Activated CD8-positive, alpha-beta memory T cell treated with anti-CD3 and anti-CD28 coated beads, Interleukin-2, amount 50 U/mL, for 4 hours (primary cell): ENCODE measurements around the gene ABHD12.

Experiments used
- DNase-seq: peaks from one replicate; pipeline ENCODE4 v3.0.0-alpha.2; 2020

Gene ABHD12

DNA sequence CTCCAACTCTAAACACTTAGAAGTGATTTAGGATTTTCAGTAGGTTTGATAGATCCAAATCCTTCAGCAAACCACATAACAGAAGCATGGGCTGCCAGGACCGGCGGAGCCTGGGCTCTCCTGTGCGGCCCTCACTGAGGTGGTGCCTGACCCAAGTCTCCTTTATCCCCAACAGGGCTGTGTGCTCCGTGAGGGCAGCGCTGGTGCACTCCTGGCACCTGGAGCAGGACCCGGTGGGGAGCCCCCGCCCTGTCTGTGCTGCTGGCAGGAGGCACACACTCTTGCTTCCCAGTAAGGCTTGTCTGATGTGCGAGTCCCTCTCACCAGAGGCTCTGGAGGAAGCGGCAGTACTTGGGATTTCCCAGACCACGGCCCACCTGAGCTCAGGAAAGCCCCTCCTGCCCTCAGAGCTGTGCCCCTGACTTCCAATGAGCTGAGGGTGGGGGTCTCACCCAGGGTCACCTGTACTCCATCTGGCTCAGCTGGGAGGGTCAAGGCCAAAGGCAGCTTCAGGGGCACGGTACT, 86.5 kb downstream of the ABHD12 start:
- no peak for DNase-seq

DNA sequence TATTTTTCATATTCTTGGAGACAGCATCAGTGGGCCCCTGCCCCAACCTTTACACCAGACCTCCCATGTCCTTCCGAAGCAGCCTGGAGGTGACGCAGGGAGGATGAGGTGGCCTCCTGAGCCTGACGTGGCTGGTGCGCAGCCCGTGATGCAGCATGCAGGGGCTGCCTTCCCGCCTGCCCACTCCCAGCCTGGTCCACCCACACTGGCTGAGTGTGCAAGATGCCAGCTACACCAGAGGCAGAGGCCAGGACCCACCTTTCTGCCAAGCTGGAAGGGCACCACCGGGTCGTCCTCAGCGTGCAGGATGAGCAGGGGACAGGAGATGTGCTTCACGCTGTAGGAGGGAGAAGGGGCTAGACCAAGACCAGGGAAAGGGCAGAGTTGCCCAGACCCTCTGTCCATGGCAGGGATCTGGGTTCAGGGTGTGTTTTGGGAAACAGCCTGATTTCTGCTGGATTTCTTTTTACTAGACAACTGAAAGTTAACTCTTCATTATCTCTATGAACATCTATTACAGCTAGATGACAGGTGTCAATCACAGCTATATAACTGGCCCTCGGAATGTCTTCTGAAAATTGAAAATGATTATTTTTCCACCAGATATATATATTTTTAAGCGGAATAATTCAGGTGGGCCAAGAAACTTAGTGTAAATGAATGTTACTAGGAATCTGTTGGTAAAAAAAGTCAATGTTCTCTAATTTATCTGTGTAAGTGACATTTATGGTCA, 87.2 kb downstream of the ABHD12 start:
- no peak for DNase-seq

DNA sequence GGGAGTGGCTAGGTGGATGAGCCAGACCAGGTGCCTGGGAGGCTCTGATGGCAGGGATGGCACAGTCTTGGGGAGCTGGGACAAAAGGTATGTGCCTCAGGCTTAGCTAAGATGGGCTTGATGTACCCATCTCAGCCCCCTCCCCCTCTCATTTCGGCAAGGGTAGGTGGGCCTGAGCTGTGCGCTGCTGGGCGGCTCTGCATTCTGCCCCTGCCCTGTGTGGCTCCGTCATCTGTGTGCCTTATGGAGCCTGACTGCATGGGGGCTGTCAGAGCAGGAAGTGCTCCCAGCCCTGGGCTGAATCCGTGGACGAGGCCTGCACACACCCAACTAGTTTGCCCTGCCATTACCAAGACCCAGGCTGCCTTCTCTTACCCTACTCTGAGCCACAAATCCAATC, 88.0 kb downstream of the ABHD12 start:
- DNase-seq, result no peak

GRCh38 chr20:25301357-25301920, 89.2 kb downstream of the ABHD12 start:
- DNase-seq, result no peak

DNA sequence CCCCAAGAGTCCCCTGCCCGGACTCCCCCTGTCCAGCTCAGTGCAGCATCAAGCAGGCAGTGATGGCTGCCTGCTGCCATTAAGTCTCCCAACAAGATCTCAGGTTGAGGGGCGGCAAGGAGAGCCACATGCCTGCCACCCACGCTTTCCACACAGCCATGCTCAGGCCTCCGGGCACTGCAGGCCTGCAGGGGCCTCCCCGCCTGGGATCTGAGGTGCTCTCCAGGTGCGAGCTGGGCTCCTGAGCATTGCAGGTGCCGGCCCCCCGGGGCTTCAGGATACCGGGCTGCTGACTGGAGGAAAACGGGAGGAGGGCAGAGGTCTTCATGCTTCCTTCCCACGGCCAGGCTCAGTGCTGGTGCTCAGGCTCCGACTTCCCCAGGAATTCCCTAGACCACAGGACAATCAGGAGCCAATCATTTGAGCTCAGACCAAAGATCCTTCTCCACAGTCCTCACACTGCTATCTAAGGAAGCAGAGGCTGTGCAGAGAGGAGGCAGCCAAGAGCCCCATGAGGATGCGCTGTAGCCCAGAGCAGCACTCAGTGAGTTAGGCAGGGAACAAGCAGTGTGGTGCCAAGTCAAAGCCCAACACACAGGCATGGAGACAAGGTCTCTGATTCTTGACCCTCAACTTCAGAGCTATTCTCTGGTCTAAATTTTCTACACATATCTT, 90.0 kb downstream of the ABHD12 start:
- no peak for DNase-seq

GRCh38 chr20:25299806-25300205, 90.8 kb downstream of the ABHD12 start:
- DNase-seq, result no peak

GRCh38 chr20:25297141-25297905, 93.3 kb downstream of the ABHD12 start:
- DNase-seq, result no peak

DNA sequence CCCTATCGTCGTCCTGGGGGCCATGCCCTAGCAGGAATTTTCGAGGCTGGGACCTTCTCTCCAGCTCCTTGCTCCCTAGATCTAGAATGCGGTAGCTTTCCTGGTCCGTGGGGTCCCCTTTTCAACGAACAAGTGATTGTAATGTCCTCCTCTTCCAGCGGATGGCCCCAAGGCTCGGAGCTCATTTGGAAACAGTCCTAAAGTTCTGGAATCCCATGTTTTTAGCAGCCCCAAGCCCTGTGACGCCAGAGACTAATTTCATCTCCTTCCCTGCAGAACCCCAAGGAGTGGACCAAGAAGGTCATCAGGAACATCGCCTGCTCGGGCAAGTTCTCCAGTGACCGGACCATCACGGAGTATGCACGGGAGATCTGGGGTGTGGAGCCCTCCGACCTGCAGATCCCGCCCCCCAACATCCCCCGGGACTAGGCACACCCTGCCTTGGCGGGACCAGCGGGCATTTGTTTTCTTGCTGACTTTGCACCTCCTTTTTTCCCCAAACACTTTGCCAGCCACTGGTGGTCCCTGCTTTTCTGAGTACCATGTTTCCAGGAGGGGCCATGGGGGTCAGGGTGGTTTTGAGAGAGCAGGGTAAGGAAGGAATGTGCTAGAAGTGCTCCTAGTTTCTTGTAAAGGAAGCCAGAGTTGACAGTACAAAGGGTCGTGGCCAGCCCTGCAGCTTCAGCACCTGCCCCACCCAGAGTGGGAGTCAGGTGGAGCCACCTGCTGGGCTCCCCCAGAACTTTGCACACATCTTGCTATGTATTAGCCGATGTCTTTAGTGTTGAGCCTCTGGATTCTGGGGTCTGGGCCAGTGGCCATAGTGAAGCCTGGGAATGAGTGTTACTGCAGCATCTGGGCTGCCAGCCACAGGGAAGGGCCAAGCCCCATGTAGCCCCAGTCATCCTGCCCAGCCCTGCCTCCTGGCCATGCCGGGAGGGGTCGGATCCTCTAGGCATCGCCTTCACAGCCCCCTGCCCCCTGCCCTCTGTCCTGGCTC, 94.2 kb downstream of the ABHD12 start:
- DNase-seq, result no peak

DNA sequence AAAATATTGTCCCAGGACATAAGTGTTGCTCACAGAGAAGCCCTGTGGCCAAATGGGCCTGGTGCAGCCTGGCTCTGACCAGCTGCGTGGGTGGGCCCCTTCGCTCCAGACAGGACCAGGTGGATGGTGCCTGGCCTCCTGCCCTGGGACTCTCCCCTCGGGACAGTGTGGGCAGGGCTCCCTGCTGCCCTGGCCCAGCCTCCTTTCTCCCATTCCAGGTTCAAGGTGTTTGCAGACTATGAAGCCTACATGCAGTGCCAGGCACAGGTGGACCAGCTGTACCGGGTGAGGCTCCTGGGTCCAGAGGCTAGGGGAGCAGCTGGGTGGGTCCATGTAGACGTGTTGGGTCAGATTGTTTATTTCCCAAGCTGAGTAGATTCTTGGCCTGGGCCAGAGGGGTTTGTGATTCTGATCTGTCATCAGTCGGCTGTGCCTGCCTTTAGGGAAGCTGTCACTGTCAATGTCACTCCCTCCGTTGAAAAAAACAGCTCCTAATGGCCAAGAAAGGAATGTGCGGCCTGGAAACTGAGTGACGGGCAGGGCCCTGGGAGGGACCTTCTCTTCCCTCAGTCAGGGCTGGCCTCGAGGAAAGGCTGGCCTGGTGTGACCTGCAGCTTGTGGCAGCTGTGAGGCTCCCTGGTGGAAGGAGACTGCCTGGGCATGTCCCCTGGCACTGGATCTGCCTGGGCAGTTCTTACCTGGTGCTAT, 95.1 kb downstream of the ABHD12 start:
- no peak for DNase-seq

DNA sequence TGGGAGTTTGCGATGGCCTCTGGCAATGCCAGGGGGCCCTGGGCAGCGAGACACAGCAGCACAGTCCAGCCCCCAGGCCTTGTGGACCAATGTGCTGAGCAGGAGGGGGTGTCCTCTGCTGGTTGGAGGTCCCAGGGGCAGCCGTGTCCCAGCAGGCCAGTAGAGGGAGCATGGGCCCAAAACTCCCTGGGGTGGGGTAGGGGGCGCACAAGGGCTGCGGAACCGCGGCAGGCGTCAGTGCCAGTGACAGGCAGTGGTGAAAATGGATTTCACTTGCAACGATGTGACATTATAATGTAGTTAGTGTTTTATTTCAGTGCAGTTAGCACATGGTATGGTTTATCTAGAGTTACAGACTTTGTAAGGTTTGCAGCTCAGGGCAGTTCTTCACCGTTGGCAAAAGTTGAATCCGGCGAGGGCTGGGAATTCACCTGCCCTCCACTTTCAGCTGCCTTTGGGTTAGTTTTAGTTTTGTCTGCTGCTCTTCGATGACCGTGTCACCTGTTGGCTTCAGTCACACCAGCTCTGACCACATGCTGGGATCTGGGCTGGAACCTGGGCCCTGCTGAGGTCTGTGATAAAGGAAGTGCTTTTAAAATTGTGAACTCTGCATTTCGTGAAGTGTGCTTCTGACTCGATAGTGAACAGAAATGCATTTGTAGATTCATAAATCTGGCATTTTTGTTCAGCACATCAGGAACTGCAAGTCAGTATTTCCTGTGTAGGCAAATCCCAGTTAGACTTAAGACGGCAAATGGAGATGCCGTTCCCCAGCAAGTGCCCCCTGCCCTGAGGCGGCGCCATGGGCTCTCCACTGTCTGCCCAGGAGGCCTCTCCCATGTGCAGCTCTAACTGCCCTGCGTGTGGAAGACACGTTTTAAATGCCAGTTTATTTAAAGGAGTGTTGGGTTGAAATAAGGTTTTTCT, 95.9 kb downstream of the ABHD12 start:
- peak; percentile 61 for DNase-seq

GRCh38 chr20:25293910-25294458, 96.7 kb downstream of the ABHD12 start:
- no peak for DNase-seq

DNA sequence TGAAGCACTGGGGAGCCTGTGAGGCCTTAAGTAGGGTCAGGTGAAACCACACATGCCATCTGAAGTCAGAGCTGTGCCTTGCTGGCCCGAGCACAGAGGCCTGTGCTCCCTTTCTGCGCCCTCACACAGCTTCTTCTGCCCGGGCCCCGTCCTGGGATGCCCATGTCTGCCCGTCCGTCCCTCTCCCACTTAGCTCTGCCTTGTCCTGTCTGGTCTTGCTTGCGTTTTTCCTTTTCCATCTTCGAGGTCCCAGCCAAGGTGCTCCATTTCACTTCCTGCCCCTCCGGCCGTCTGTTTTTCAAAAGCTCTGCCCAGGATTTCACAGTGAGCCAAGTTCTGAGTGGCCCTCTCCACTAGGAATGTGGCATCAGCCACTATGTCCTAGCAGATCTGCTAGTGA, 97.1 kb downstream of the ABHD12 start:
- DNase-seq, result no peak

DNA sequence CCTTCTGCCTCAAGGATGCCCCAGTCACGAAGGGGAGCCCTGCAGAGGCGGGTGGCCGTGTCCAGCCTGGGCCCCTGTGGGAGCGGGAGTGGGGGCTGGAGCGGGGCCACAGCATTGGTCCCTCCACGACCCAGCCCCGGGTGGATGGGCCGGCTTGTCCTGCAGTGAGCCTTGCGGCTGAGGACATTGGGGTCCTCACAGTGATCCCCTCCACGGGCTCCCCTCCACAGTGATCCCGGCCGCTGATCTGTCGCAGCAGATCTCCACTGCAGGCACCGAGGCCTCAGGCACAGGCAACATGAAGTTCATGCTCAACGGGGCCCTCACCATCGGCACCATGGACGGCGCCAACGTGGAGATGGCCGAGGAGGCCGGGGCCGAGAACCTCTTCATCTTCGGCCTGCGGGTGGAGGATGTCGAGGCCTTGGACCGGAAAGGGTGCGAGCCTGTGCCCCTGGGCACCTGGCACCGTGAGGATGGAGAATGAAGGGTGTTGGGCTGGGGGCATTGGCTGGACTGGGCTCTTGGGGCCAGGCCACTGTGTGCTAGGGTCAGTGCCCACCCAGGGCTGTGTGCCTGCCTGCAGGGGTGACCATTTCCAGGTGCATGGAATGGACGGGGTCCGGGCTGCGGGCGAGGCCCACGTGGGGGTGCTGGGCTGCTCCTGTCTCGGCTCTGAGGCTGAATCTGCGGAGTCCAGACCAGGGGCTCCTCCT, 98.3 kb downstream of the ABHD12 start:
- no peak for DNase-seq

- DNase-seq, result no peak
These were observed 99.1 kb downstream of the ABHD12 start for GRCh38 chr20:25291432-25292133.

DNA sequence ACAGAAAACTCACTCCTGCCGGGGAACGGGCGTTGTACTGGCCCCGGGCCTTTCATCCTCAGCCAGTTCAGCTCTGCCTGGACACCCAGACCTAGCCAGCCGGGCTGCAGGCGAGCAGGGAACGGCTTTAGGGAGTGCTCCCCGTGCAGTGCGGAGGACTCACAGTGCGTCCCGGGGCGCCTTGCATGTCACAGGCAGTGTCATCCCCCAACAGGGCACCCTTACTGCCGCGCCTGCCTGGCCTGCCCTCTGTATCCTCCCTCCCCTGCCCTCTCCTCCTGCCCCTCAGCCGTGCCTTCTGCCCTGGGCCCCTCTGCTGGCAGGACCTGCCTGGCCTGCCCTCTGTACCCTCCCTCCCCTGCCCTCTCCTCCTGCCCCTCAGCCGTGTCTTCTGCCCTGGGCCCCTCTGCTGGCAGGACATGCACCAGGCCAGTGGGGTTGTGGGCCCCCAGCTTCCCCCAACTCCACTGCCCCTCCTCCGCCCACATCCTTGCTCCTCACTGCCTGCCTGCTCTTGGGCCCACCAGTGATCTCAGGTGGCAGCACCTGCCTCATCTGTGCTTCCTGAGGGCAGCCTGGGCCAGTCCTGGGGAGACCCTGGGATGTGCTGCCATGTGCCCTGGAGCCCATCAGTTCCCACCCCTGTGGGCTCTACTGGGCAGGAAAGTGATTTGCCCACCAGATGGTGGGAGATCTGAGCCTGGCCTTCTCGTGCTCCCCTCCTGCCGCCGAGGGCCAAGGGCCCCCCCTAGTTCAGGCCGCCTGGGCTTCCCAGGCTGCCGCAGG, 99.8 kb downstream of the ABHD12 start:
- no peak for DNase-seq

DNA sequence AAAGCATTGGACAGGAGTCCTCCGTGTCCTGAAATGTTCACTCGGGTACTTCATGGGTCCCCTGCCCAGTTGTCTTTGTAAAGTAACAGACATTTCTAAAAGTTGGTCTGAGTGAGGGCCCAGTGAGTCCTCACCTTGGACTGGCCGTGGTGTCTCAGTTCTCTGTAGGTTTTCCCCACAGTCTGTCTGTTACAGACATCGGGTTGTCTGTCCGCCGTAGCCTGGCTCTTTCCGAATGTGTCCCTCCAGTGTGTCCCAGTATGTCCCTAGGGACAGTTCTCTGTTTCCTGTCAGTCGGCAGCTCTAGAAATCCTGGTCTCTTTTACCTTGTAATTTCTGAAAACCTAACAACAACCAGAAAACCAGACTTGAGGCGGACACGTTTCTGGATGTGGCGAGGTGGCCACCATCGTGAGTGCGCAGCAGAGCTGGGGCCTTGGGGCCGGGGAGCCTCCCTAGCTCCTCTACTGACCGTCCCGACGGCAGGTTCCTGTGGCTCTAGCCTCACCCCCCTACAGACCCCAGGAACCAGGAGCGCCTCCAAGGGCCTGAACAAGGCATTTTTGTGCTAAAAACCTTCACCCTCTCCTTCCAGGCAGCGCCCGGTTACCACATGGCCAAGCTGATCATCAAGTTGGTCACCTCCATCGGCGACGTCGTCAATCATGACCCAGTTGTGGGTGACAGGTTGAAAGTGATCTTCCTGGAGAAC, 100.6 kb downstream of the ABHD12 start:
- DNase-seq, result no peak
